ENCODE results near the gene CNRIP1.
"Not testable (repeated sequence)": the region's sequence is repeated elsewhere in the genome, so short reads cannot be mapped to it uniquely, and the experiment has no call there.

The CNRIP1 gene

GRCh38 chr2:68319398-68320117 is at the start of gene CNRIP1:
Gene CNRIP1, minus strand, starts transcription at chr2:68319949. Its CDS starts 549 bp downstream, at chr2:68319400.
- DNase-seq (ENCODE audit: extremely low read depth in 1 of 2, low read depth in 1 of 2) = no peak

DNA sequence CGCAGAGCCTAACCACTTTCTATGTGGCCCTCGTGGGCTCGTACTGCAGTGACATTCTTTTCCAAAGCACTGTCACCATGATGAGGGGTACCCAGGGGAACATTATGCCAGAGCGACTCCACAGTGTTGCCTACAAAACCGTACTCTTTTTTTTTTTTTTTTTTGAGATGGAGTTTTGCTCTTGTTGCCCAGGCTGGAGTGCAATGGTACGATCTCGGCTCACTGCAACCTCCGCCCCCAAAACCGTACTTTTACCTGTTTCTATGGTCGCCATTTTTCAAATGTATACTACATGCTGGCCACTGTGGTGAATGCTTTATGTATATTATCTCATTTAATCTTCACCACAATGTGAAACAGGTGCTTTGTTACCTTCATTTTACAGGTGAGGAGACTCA is 49.6 kb upstream of the CNRIP1 start:
- DNase-seq (ENCODE audit: extremely low read depth in 1 of 2, low read depth in 1 of 2) = no peak

DNA sequence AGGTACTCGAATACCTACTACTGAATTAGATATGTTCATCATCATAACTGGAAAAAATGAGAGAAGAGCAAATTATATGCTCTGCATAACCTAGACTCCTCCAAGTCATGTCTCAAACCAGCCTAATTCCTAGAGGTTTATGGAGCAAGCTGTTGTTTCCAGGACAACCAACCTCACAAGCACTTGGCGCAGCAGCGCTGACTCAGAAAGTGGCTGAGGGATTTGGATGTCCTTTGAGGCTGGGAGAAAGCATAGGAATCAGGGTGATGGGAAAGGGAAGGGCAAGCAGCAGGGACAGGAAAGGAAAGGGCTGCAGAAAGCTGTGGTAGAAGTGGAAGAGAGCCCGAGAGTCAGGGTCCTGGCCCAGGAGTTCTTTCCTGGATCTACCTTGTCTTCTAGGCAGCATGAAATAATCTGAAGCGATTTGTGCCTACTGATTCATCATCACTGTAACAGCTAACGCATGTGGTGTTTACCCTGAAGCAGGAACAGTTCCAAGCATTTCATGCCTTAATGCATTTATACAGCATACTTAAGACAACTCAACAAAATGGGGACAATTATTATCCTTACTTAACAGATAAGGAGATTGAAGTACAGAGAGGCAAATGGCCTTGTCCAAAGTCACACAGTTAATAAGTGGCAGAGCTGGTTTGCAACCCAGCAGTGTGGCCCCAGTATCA is 49.0 kb upstream of the CNRIP1 start:
- no peak for DNase-seq (ENCODE audit: extremely low read depth in 1 of 2, low read depth in 1 of 2)

GRCh38 chr2:68367953-68368653 is 48.4 kb upstream of the CNRIP1 start:
- no peak for DNase-seq (ENCODE audit: extremely low read depth in 1 of 2, low read depth in 1 of 2)

GRCh38 chr2:68366083-68366560 is 46.4 kb upstream of the CNRIP1 start:
- no peak for DNase-seq (ENCODE audit: extremely low read depth in 1 of 2, low read depth in 1 of 2)

- DNase-seq (ENCODE audit: extremely low read depth in 1 of 2, low read depth in 1 of 2) = no peak
Observed at GRCh38 chr2:68365087-68365486, 45.3 kb upstream of the CNRIP1 start, which contains the start of gene PLEK. Gene PLEK, plus strand, starts transcription at chr2:68365282. Its CDS starts 70 bp downstream, at chr2:68365352.

DNA sequence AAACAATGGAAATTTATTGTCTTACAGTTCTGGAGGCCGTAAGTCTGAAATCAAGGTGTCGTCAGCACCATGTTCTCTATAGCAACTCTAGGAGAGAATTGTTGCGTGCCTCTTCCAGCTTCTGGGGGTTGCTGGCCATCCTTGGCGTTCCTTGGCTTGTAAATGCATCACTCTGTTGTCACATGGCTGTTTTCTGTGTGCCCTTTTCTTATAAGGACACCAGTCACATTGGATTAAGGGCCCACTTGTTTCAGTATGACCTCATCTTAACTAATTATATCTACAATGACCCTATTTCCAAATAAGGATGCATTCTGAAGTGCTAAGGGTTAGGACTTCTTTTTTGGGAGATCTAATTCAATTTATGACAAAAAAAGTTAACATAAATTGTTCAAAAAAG is 44.0 kb upstream of the CNRIP1 start:
- no peak for DNase-seq (ENCODE audit: extremely low read depth in 1 of 2, low read depth in 1 of 2)

GRCh38 chr2:68362749-68363148 is 43.0 kb upstream of the CNRIP1 start:
- no peak for DNase-seq (ENCODE audit: extremely low read depth in 1 of 2, low read depth in 1 of 2)

DNA sequence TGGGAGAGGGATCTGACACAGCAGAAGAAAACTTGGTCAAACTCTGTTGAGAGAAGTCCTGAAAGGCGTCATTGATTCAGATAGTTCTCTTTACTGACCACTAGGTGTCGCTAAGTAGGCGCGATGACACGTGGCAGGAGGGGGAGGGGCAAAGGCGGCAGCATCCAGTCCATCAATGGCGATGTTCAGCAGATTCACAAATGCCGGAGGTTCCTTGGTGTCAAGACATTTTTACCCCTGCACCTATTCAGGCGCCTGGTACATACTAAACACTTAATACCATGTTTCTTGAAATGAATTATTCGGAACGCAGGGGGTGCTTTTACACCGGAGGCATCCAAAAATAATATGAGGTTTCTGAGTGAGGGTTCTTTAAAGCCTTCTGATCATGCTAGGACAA is 42.3 kb upstream of the CNRIP1 start:
- peak; percentile 45 to 63 for DNase-seq (ENCODE audit: extremely low read depth in 1 of 2, low read depth in 1 of 2)

GRCh38 chr2:68359889-68360288 is 40.1 kb upstream of the CNRIP1 start:
- no peak for DNase-seq (ENCODE audit: extremely low read depth in 1 of 2, low read depth in 1 of 2)

GRCh38 chr2:68357605-68358337 is 38.0 kb upstream of the CNRIP1 start:
- DNase-seq (ENCODE audit: extremely low read depth in 1 of 2, low read depth in 1 of 2) = no peak

DNA sequence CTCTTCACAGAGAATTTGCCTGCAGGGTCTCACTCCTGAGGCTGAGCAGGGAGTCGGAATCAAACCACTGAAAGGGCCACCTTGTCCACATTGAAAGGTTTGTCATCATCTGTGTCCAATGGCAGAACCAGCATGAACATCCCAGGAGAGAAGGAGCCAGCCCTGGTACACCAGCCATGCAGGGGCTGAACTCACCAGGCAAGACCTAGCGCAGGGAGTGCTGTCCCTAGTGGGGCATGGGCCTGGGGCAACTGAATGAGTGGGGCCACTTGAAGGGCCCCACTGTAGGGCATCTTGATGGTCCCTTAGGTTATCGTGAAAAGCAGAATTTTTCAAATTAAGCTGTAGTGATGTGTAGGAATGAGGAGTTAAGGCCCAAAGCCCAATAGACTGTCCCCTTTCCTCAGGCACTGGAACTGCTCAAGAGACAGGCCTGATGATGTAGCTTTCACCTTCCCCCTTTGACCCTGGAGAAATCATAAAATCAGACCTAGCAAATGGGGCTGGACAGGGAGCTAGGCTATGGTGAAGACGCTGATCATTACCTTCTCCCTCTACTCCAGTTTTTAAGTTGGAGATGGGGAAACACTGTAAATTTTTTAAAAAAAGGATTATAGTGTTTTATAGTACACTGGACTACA is 37.0 kb upstream of the CNRIP1 start:
- no peak for DNase-seq (ENCODE audit: extremely low read depth in 1 of 2, low read depth in 1 of 2)

GRCh38 chr2:68352651-68353391 is 33.1 kb upstream of the CNRIP1 start:
- DNase-seq (ENCODE audit: extremely low read depth in 1 of 2, low read depth in 1 of 2) = no peak

DNA sequence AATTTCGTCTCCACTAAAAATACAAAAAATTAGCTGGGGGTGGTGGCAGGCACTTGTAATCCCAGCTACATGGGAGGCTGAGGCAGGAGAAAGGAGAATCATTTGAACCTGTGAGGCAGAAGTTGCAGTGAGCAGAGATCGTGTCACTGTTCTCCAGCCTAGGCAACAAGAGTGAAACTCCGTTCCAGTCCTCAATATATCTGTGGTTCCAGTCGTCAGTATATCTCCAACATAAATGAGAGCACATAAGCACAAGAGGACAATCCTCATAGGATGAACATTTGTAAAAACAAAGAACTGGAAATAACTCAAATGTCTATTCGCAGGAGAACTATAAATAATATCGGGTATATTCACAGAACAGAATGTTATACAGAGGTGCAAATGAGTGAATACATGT is 32.2 kb upstream of the CNRIP1 start:
- no peak for DNase-seq (ENCODE audit: extremely low read depth in 1 of 2, low read depth in 1 of 2)

- DNase-seq (ENCODE audit: extremely low read depth in 1 of 2, low read depth in 1 of 2) = not testable (repeated sequence)
Observed at GRCh38 chr2:68349091-68349490, 29.3 kb upstream of the CNRIP1 start.

DNA sequence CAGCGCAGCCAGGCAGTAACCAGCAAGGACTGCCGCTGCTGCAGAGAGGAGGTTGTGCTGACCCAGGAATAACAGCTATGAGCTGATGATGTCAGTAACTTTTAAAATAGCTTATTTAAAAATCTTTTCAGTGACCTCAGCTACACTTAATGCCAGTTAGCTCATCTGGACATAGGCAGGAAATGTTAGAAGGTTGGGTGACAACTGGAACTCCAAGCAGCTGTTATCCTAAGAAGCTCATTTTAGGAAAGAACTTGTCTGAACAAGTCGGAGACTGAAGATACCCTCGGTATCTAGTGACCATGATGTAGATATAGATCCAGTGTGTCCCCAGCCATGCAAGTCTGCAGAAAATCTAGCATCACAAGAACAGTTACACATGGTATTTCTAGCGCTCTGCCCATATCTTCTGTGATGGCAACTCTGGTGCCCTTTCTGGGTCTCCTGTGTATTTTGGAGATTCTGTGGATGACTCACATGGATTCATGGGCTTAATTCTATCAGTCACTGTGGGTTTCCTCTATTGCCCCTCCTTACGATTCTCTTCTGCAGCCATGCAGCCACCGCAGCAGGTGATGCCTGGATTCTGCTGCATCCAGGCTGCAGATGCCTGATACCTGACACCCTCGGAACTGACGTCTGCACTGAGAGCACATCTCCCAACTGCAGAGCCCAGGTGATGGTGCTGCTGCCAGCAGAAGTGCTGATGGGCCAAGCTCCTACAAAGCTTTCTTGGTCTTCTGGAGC is 25.6 kb upstream of the CNRIP1 start:
- no peak for DNase-seq (ENCODE audit: extremely low read depth in 1 of 2, low read depth in 1 of 2)

- no peak for DNase-seq (ENCODE audit: extremely low read depth in 1 of 2, low read depth in 1 of 2)
Observed at GRCh38 chr2:68344031-68344430, 24.3 kb upstream of the CNRIP1 start.

- no peak for DNase-seq (ENCODE audit: extremely low read depth in 1 of 2, low read depth in 1 of 2)
Observed at GRCh38 chr2:68342470-68342869, 22.7 kb upstream of the CNRIP1 start.

GRCh38 chr2:68341583-68341982 is 21.8 kb upstream of the CNRIP1 start:
- no peak for DNase-seq (ENCODE audit: extremely low read depth in 1 of 2, low read depth in 1 of 2)

All from activated CD8-positive, alpha-beta memory T cell treated with anti-CD3 and anti-CD28 coated beads for 1 hour (primary cell).